ENCODE measurements around the gene ZNF462.

ZNF462 gene

DNA sequence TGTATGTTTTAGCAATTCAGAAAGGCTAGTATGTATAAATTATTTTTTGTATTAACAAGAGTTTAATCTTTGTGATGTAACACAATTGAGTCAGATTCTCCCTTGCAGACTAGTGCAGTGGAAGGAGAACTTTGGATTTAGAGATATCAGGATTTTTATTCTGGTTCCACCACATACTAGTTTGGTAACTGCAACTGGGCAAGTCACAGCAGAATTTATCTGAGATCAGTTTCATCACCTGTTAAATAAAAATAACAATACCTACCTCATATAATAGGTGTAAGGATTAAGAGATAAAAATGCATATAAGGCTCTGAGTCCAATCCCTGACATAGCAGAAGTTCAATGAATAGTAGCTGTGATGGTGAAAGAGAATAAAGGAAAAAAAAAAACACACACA, 34.0 kb upstream of the ZNF462 start:
- H4K5ac ChIP-seq (ENCODE audit: low read length), result no peak overlapping the region
- no peak overlapping the region for H2BK5ac ChIP-seq (ENCODE audit: low read length)
- no peak overlapping the region for H2BK15ac ChIP-seq (replicated peaks; ENCODE audit: low read depth)
- no peak overlapping the region for H4K8ac ChIP-seq (ENCODE audit: low read depth, low read length)
- DNase-seq, result no peak
- no peak overlapping the region for H2BK120ac ChIP-seq (ENCODE audit: low read depth, low read length)
- no peaks in the 10 kb centered on the region for H3K36me3 ChIP-seq (ENCODE audit: control insufficient read depth, insufficient read depth, low read length)
- no peak overlapping the region for H3K4me2 ChIP-seq (ENCODE audit: low read length)
- H3K56ac ChIP-seq (ENCODE audit: low read length), result no peak overlapping the region
- no peak overlapping the region for H3K4me3 ChIP-seq (ENCODE audit: low read length)
- H3K23ac ChIP-seq (ENCODE audit: low read length), result no peak overlapping the region
- H3K18ac ChIP-seq (ENCODE audit: low read length), result no peak overlapping the region
- no peak overlapping the region for H3K4ac ChIP-seq (ENCODE audit: low read depth, low read length)
- H3K4me1 ChIP-seq (ENCODE audit: control insufficient read depth, low read depth, low read length), result no peaks in the 10 kb centered on the region
- H3K79me2 ChIP-seq (ENCODE audit: control insufficient read depth, insufficient read depth, low read length), result no peaks in the 10 kb centered on the region
- H2AK5ac ChIP-seq (ENCODE audit: low read length), result no peak overlapping the region
- no peak overlapping the region for H3K27ac ChIP-seq (ENCODE audit: low read depth, low read length)
- no peaks in the 10 kb centered on the region for H3K27me3 ChIP-seq (ENCODE audit: insufficient read depth, low read length, poor library complexity)
- H3K79me1 ChIP-seq (ENCODE audit: low read length), result no peaks in the 10 kb centered on the region
- no peak overlapping the region for H3K9ac ChIP-seq (ENCODE audit: low read length)

DNA sequence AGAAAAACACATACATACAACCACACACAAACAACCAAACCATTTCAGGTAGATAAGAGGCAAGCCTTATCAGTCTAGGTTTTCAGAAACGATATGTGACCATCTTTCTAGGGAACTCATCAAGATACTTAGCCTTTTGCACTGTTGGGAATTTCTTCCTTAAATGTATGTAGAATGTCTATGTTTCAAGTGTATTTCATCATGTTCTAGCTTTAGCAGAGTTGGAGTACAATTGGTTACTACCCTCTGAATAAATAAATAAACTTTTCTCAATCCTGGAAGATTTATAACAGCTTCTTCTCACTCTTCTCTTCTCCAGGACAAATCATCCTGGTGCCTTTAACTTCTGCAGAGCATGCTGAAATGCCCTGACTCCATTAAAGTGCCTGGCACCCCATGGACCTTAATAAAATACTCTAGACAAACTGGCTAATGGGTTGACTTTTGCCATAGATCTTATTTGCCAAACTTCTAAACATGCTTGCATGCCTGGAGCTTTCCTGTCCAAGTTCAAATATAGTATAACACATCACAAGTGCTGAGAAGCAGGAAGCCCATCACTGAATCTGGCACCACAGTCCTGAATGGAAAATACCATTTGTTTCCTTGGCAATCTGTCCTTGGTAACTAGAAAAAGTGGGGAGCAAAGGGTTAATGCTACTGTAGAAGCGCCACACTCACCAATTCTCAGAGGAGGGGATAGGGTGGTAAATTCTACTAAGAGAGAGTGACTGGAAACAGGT, 33.1 kb upstream of the ZNF462 start:
- H2AK5ac ChIP-seq (ENCODE audit: low read length), result no peak overlapping the region
- no peak overlapping the region for H4K8ac ChIP-seq (ENCODE audit: low read depth, low read length)
- DNase-seq, result no peak
- H2BK5ac ChIP-seq (ENCODE audit: low read length), result no peak overlapping the region
- H2BK15ac ChIP-seq (replicated peaks; ENCODE audit: low read depth), result no peak overlapping the region
- no peak overlapping the region for H3K23ac ChIP-seq (ENCODE audit: low read length)
- H3K56ac ChIP-seq (ENCODE audit: low read length), result no peak overlapping the region
- no peaks in the 10 kb centered on the region for H3K4me1 ChIP-seq (ENCODE audit: control insufficient read depth, low read depth, low read length)
- H3K4me2 ChIP-seq (ENCODE audit: low read length), result no peak overlapping the region
- no peak overlapping the region for H3K27ac ChIP-seq (ENCODE audit: low read depth, low read length)
- no peak overlapping the region for H4K5ac ChIP-seq (ENCODE audit: low read length)
- H3K79me2 ChIP-seq (ENCODE audit: control insufficient read depth, insufficient read depth, low read length), result no peaks in the 10 kb centered on the region
- no peaks in the 10 kb centered on the region for H3K36me3 ChIP-seq (ENCODE audit: control insufficient read depth, insufficient read depth, low read length)
- no peak overlapping the region for H3K18ac ChIP-seq (ENCODE audit: low read length)
- H2BK120ac ChIP-seq (ENCODE audit: low read depth, low read length), result no peak overlapping the region
- H3K27me3 ChIP-seq (ENCODE audit: insufficient read depth, low read length, poor library complexity), result no peaks in the 10 kb centered on the region
- WGBS (ENCODE audit: extremely low coverage, insufficient coverage, low lambda C conversion rate), result no CpG with 5 or more reads among the region's 2 CpGs
- H3K4me3 ChIP-seq (ENCODE audit: low read length), result no peak overlapping the region
- H3K79me1 ChIP-seq (ENCODE audit: low read length), result no peaks in the 10 kb centered on the region
- no peak overlapping the region for H3K9ac ChIP-seq (ENCODE audit: low read length)
- H3K4ac ChIP-seq (ENCODE audit: low read depth, low read length), result no peak overlapping the region

DNA sequence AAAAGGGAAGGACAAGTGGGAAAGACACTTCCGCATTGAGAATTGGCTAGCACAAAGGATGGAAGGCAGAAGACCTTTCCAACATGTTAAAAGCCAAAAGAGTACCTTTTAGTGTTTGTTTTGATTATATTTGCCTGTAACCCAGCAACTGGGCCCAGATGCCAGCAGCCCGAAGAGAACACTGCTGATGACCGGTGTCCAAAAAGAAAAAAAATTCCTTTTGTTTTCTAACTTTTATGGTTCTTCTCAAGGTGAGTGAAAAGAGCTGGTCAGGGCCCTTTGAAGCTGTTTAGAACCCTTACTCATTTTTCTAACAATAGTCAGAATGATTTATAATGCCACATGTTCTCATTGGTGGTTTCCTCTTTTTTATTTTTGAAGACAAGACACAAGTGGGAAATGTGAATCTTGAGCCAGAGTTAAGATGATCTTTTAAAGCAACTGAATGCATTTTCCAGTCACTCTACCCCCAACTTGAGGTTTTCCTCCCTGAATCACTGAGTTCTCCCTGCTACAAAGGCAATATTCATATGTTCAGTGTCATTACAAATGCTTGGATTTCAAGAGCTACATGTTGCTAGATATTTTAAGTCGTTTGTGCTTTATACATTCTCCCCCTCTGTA, 32.3 kb upstream of the ZNF462 start:
- no CpG with 5 or more reads among the region's 4 CpGs for WGBS (ENCODE audit: extremely low coverage, insufficient coverage, low lambda C conversion rate)
- no peaks in the 10 kb centered on the region for H3K4me1 ChIP-seq (ENCODE audit: control insufficient read depth, low read depth, low read length)

DNA sequence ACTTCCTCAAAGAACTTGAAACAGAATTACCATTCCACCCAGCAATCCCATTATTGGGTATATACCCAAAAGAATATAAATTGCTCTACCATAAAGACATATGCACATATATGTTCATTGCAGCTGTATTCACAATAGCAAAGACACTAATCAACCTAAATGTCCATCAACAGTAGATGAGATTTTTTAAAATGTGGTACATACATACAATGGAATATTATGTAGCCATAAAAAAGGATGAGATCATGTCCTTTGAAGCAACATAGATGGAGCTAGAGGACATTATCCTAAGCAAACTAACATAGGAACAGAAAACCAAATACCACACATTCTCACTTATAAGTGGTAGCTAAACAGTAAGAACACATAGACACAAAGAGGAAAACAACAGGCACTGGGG, 28.1 kb upstream of the ZNF462 start:
- Histone ChIP-seq H3K4ac (ENCODE audit: low read depth, low read length) (no peak overlapping the region), H3K18ac (ENCODE audit: low read length) (no peak overlapping the region), H2BK120ac (ENCODE audit: low read depth, low read length) (no peak overlapping the region), H3K79me1 (ENCODE audit: low read length) (no peaks in the 10 kb centered on the region), H3K36me3 (ENCODE audit: control insufficient read depth, insufficient read depth, low read length) (no peaks in the 10 kb centered on the region), H3K4me1 (ENCODE audit: control insufficient read depth, low read depth, low read length) (no peaks in the 10 kb centered on the region), H2AK5ac (ENCODE audit: low read length) (no peak overlapping the region), H3K4me2 (ENCODE audit: low read length) (no peak overlapping the region), H4K5ac (ENCODE audit: low read length) (no peak overlapping the region), H3K27ac (ENCODE audit: low read depth, low read length) (no peak overlapping the region), H3K27me3 (ENCODE audit: insufficient read depth, low read length, poor library complexity) (no peaks in the 10 kb centered on the region), H3K9ac (ENCODE audit: low read length) (no peak overlapping the region), H3K4me3 (ENCODE audit: low read length) (no peak overlapping the region), H3K23ac (ENCODE audit: low read length) (no peak overlapping the region), H2BK5ac (ENCODE audit: low read length) (no peak overlapping the region), H4K8ac (ENCODE audit: low read depth, low read length) (no peak overlapping the region), H3K56ac (ENCODE audit: low read length) (no peak overlapping the region), H3K79me2 (ENCODE audit: control insufficient read depth, insufficient read depth, low read length) (no peaks in the 10 kb centered on the region), H2BK15ac (replicated peaks; ENCODE audit: low read depth) (no peak overlapping the region)
- no peak for DNase-seq

More for the DNA sequence above, 32.3 kb upstream of the ZNF462 start:
- DNase-seq, result peak; percentile 38
- H3K9ac ChIP-seq (ENCODE audit: low read length), result no peak overlapping the region
- no peak overlapping the region for H3K4me3 ChIP-seq (ENCODE audit: low read length)
- H3K4ac ChIP-seq (ENCODE audit: low read depth, low read length), result no peak overlapping the region
- H3K23ac ChIP-seq (ENCODE audit: low read length), result no peak overlapping the region
- H3K27me3 ChIP-seq (ENCODE audit: insufficient read depth, low read length, poor library complexity), result no peaks in the 10 kb centered on the region
- no peak overlapping the region for H3K56ac ChIP-seq (ENCODE audit: low read length)
- no peak overlapping the region for H4K8ac ChIP-seq (ENCODE audit: low read depth, low read length)
- no peaks in the 10 kb centered on the region for H3K79me2 ChIP-seq (ENCODE audit: control insufficient read depth, insufficient read depth, low read length)
- H2AK5ac ChIP-seq (ENCODE audit: low read length), result no peak overlapping the region
- no peak overlapping the region for H3K4me2 ChIP-seq (ENCODE audit: low read length)
- H3K36me3 ChIP-seq (ENCODE audit: control insufficient read depth, insufficient read depth, low read length), result no peaks in the 10 kb centered on the region
- H3K27ac ChIP-seq (ENCODE audit: low read depth, low read length), result no peak overlapping the region
- H3K79me1 ChIP-seq (ENCODE audit: low read length), result no peaks in the 10 kb centered on the region
- H4K5ac ChIP-seq (ENCODE audit: low read length), result no peak overlapping the region
- H2BK5ac ChIP-seq (ENCODE audit: low read length), result no peak overlapping the region
- H2BK120ac ChIP-seq (ENCODE audit: low read depth, low read length), result no peak overlapping the region
- H2BK15ac ChIP-seq (replicated peaks; ENCODE audit: low read depth), result no peak overlapping the region
- no peak overlapping the region for H3K18ac ChIP-seq (ENCODE audit: low read length)

DNA sequence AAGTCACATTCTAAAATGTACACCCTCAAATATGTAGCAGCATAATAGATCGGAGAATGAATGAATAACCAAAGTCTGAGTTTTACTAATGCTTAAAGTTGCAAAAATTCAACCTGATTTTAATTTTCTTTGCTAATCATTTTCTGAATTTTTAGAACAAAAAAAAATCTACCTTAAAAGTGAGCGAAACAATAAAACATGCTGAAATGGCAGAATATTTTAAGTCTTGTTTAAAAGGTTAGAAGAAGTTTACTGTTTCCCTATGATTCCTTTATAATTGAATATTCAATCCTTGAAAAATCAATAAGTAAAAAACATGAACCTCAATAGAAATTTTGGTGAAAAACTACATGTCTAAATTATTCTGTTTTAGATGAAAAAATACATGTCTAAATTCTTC, 27.1 kb upstream of the ZNF462 start:
- Histone ChIP-seq H4K8ac (ENCODE audit: low read depth, low read length) (no peak overlapping the region), H3K27me3 (ENCODE audit: insufficient read depth, low read length, poor library complexity) (no peaks in the 10 kb centered on the region), H3K36me3 (ENCODE audit: control insufficient read depth, insufficient read depth, low read length) (no peaks in the 10 kb centered on the region), H3K23ac (ENCODE audit: low read length) (no peak overlapping the region), H3K4ac (ENCODE audit: low read depth, low read length) (no peak overlapping the region), H2AK5ac (ENCODE audit: low read length) (no peak overlapping the region), H3K4me3 (ENCODE audit: low read length) (no peak overlapping the region), H3K4me2 (ENCODE audit: low read length) (no peak overlapping the region), H2BK120ac (ENCODE audit: low read depth, low read length) (no peak overlapping the region), H2BK5ac (ENCODE audit: low read length) (no peak overlapping the region), H3K27ac (ENCODE audit: low read depth, low read length) (no peak overlapping the region), H3K79me2 (ENCODE audit: control insufficient read depth, insufficient read depth, low read length) (no peaks in the 10 kb centered on the region), H2BK15ac (replicated peaks; ENCODE audit: low read depth) (no peak overlapping the region), H3K4me1 (ENCODE audit: control insufficient read depth, low read depth, low read length) (no peaks in the 10 kb centered on the region), H3K56ac (ENCODE audit: low read length) (no peak overlapping the region), H3K18ac (ENCODE audit: low read length) (no peak overlapping the region), H3K79me1 (ENCODE audit: low read length) (no peaks in the 10 kb centered on the region), H4K5ac (ENCODE audit: low read length) (no peak overlapping the region), H3K9ac (ENCODE audit: low read length) (no peak overlapping the region)
- no peak for DNase-seq
- no CpG with 5 or more reads among the region's 2 CpGs for WGBS (ENCODE audit: extremely low coverage, insufficient coverage, low lambda C conversion rate)

DNA sequence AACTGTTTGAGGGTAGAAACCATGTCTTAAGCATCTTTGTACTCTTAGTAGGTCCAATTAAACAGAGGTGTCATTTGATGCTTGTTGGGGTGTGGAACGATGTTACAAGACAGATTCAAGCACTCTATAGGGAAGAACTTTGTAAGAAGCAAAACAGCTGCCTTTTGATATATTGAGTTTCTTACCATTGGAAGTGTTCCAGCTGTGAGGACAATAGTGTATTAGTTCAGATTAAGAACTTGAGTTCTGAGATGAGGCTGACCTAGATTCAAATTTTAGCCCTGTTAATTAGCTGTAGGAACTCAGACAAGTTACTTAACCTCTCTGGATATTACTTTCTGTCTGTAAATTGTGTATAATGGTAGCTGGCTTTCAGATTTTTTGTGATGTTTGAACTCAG, 19.6 kb upstream of the ZNF462 start:
- no peak overlapping the region for H2AK5ac ChIP-seq (ENCODE audit: low read length)
- WGBS (ENCODE audit: extremely low coverage, insufficient coverage, low lambda C conversion rate), result no CpG with 5 or more reads among the region's 1 CpG
- no peak overlapping the region for H3K18ac ChIP-seq (ENCODE audit: low read length)
- no peaks in the 10 kb centered on the region for H3K4me1 ChIP-seq (ENCODE audit: control insufficient read depth, low read depth, low read length)
- H3K4me3 ChIP-seq (ENCODE audit: low read length), result no peak overlapping the region
- no peak overlapping the region for H2BK15ac ChIP-seq (replicated peaks; ENCODE audit: low read depth)
- no peaks in the 10 kb centered on the region for H3K27me3 ChIP-seq (ENCODE audit: insufficient read depth, low read length, poor library complexity)
- no peak overlapping the region for H4K5ac ChIP-seq (ENCODE audit: low read length)
- H3K79me1 ChIP-seq (ENCODE audit: low read length), result no peaks in the 10 kb centered on the region
- H3K4ac ChIP-seq (ENCODE audit: low read depth, low read length), result no peak overlapping the region
- H3K9ac ChIP-seq (ENCODE audit: low read length), result no peak overlapping the region
- no peak overlapping the region for H2BK120ac ChIP-seq (ENCODE audit: low read depth, low read length)
- no peaks in the 10 kb centered on the region for H3K79me2 ChIP-seq (ENCODE audit: control insufficient read depth, insufficient read depth, low read length)
- no peaks in the 10 kb centered on the region for H3K36me3 ChIP-seq (ENCODE audit: control insufficient read depth, insufficient read depth, low read length)
- H3K27ac ChIP-seq (ENCODE audit: low read depth, low read length), result no peak overlapping the region
- DNase-seq, result no peak
- H3K4me2 ChIP-seq (ENCODE audit: low read length), result no peak overlapping the region
- H4K8ac ChIP-seq (ENCODE audit: low read depth, low read length), result no peak overlapping the region
- no peak overlapping the region for H2BK5ac ChIP-seq (ENCODE audit: low read length)
- no peak overlapping the region for H3K23ac ChIP-seq (ENCODE audit: low read length)
- H3K56ac ChIP-seq (ENCODE audit: low read length), result no peak overlapping the region

Measured in mesendoderm (in vitro differentiated cells).